ENCODE data around the gene DHH.

Gene DHH

GRCh38 chr12:49126852-49127763, 32.5 kb upstream of the DHH start:
- Mint-ChIP-seq H3K27me3 (no peaks in the 10 kb centered on the region), H3K9me3 (no peaks in the 10 kb centered on the region), H3K4me3 (peak overlapping the region; percentile 57), H3K36me3 (peaks cover 33% of the 10 kb centered on the region), H3K4me1 (peaks cover 33% of the 10 kb centered on the region), H3K27ac (peak overlapping the region; percentile 86)

- Mint-ChIP-seq H3K36me3 (no peaks in the 10 kb centered on the region), H3K4me1 (no peaks in the 10 kb centered on the region), H3K9me3 (no peaks in the 10 kb centered on the region), H3K27ac (no peak overlapping the region), H3K27me3 (no peaks in the 10 kb centered on the region), H3K4me3 (no peak overlapping the region)
These were observed 26.6 kb upstream of the DHH start for GRCh38 chr12:49121047-49121696.

- Mint-ChIP-seq H3K4me3 (peak overlapping the region; percentile 98), H3K27me3 (no peaks in the 10 kb centered on the region), H3K27ac (peak overlapping the region; percentile 86), H3K9me3 (no peaks in the 10 kb centered on the region), H3K36me3 (no peaks in the 10 kb centered on the region), H3K4me1 (peaks cover 39% of the 10 kb centered on the region)
These were observed 16.6 kb upstream of the DHH start for GRCh38 chr12:49111206-49111605.

- Mint-ChIP-seq H3K36me3 (no peaks in the 10 kb centered on the region), H3K4me1 (peaks cover 39% of the 10 kb centered on the region), H3K27ac (peak within 1 kb of the TSS; percentile 89), H3K4me3 (peak within 1 kb of the TSS; percentile 98), H3K9me3 (no peaks in the 10 kb centered on the region), H3K27me3 (no peaks in the 10 kb centered on the region)
These were observed 16.0 kb upstream of the DHH start, which contains the start of gene LMBR1L for GRCh38 chr12:49110464-49111155. Gene LMBR1L, minus strand, starts transcription at chr12:49110847. Its CDS starts 292 bp downstream, at chr12:49110555.

- Mint-ChIP-seq H3K4me3 (peak overlapping the region; percentile 98), H3K9me3 (no peaks in the 10 kb centered on the region), H3K27ac (peak overlapping the region; percentile 89), H3K4me1 (peaks cover 39% of the 10 kb centered on the region), H3K36me3 (no peaks in the 10 kb centered on the region), H3K27me3 (no peaks in the 10 kb centered on the region)
These were observed 15.3 kb upstream of the DHH start for GRCh38 chr12:49109641-49110463.

- peak overlapping the region; percentile 89 for H3K27ac Mint-ChIP-seq
- H3K4me3 Mint-ChIP-seq = peak overlapping the region; percentile 98
- H3K9me3 Mint-ChIP-seq = no peaks in the 10 kb centered on the region
- H3K27me3 Mint-ChIP-seq = no peaks in the 10 kb centered on the region
- no peaks in the 10 kb centered on the region for H3K36me3 Mint-ChIP-seq
- peaks cover 39% of the 10 kb centered on the region for H3K4me1 Mint-ChIP-seq
These were observed 14.4 kb upstream of the DHH start for GRCh38 chr12:49108958-49109404.

- no peak overlapping the region for H3K4me3 Mint-ChIP-seq
- H3K27ac Mint-ChIP-seq = no peak overlapping the region
- H3K27me3 Mint-ChIP-seq = no peaks in the 10 kb centered on the region
- H3K36me3 Mint-ChIP-seq = no peaks in the 10 kb centered on the region
- peaks cover 32% of the 10 kb centered on the region for H3K4me1 Mint-ChIP-seq
- H3K9me3 Mint-ChIP-seq = no peaks in the 10 kb centered on the region
These were observed 11.0 kb upstream of the DHH start for GRCh38 chr12:49105504-49106084.

GRCh38 chr12:49104822-49105221, 10.2 kb upstream of the DHH start:
- Mint-ChIP-seq H3K4me1 (peaks cover 27% of the 10 kb centered on the region), H3K36me3 (no peaks in the 10 kb centered on the region), H3K9me3 (no peaks in the 10 kb centered on the region), H3K27ac (peak overlapping the region; percentile 64), H3K27me3 (no peaks in the 10 kb centered on the region), H3K4me3 (no peak overlapping the region)

GRCh38 chr12:49100380-49100779, 5.8 kb upstream of the DHH start:
- peaks cover 2% of the 10 kb centered on the region for H3K4me1 Mint-ChIP-seq
- H3K4me3 Mint-ChIP-seq = no peak overlapping the region
- no peaks in the 10 kb centered on the region for H3K9me3 Mint-ChIP-seq
- H3K27me3 Mint-ChIP-seq = no peaks in the 10 kb centered on the region
- H3K36me3 Mint-ChIP-seq = peaks cover 3% of the 10 kb centered on the region
- no peak overlapping the region for H3K27ac Mint-ChIP-seq

GRCh38 chr12:49098703-49099102, 4.1 kb upstream of the DHH start:
- H3K36me3 Mint-ChIP-seq = peaks cover 3% of the 10 kb centered on the region
- peaks cover 12% of the 10 kb centered on the region for H3K4me1 Mint-ChIP-seq
- H3K4me3 Mint-ChIP-seq = no peak overlapping the region
- peaks cover 7% of the 10 kb centered on the region for H3K27me3 Mint-ChIP-seq
- no peak overlapping the region for H3K27ac Mint-ChIP-seq
- no peaks in the 10 kb centered on the region for H3K9me3 Mint-ChIP-seq

- no peaks in the 10 kb centered on the region for H3K9me3 Mint-ChIP-seq
- H3K4me1 Mint-ChIP-seq = peaks cover 16% of the 10 kb centered on the region
- H3K27me3 Mint-ChIP-seq = peaks cover 10% of the 10 kb centered on the region
- H3K4me3 Mint-ChIP-seq = no peak overlapping the region
- H3K36me3 Mint-ChIP-seq = peaks cover 3% of the 10 kb centered on the region
- H3K27ac Mint-ChIP-seq = peak overlapping the region; percentile 30
These were observed 3.4 kb upstream of the DHH start for GRCh38 chr12:49098035-49098451.

- H3K4me3 Mint-ChIP-seq = no peak overlapping the region
- no peak overlapping the region for H3K27ac Mint-ChIP-seq
- H3K4me1 Mint-ChIP-seq = peaks cover 19% of the 10 kb centered on the region
- peaks cover 3% of the 10 kb centered on the region for H3K36me3 Mint-ChIP-seq
- no peaks in the 10 kb centered on the region for H3K9me3 Mint-ChIP-seq
- H3K27me3 Mint-ChIP-seq = peaks cover 13% of the 10 kb centered on the region
These were observed 2.8 kb upstream of the DHH start for GRCh38 chr12:49097381-49097780.

GRCh38 chr12:49094975-49095365, 369 bp upstream of the DHH start:
- H3K4me1 Mint-ChIP-seq = peaks cover 36% of the 10 kb centered on the region
- no peak overlapping the region for H3K27ac Mint-ChIP-seq
- no peaks in the 10 kb centered on the region for H3K9me3 Mint-ChIP-seq
- no peak overlapping the region for H3K4me3 Mint-ChIP-seq
- peaks cover 30% of the 10 kb centered on the region for H3K27me3 Mint-ChIP-seq
- peaks cover 3% of the 10 kb centered on the region for H3K36me3 Mint-ChIP-seq

- H3K36me3 Mint-ChIP-seq = peaks cover 3% of the 10 kb centered on the region
- peak overlapping the region; percentile 19 for H3K4me3 Mint-ChIP-seq
- H3K27ac Mint-ChIP-seq = peak overlapping the region; percentile 4
- peaks cover 40% of the 10 kb centered on the region for H3K4me1 Mint-ChIP-seq
- H3K27me3 Mint-ChIP-seq = peaks cover 33% of the 10 kb centered on the region
- H3K9me3 Mint-ChIP-seq = no peaks in the 10 kb centered on the region
These were observed 825 bp downstream of the DHH start for GRCh38 chr12:49093792-49094159.

Measured in activated naive CD4-positive, alpha-beta T cell treated with anti-CD3 and anti-CD28 coated beads, Interleukin-2, amount 50 U/mL, for 24 hours (primary cell).